ENCODE data around the gene IZUMO1R. TPM values are rescaled to one million over a fixed set of nuclear protein-coding genes. Genes with fewer than 3 reads are reported as not detected.

The IZUMO1R gene
- total RNA-seq, 4 donors from 2014 or later = not detected

- Histone ChIP-seq H3K9me3 (no peaks in the 10 kb centered on the region), H3K36me3 (no peaks in the 10 kb centered on the region), H3K27ac (no peak overlapping the region), H3K4me1 (no peaks in the 10 kb centered on the region), H3K27me3 (no peaks in the 10 kb centered on the region), H3K4me3 (no peak overlapping the region)
- TF ChIP-seq, protein P1, sequence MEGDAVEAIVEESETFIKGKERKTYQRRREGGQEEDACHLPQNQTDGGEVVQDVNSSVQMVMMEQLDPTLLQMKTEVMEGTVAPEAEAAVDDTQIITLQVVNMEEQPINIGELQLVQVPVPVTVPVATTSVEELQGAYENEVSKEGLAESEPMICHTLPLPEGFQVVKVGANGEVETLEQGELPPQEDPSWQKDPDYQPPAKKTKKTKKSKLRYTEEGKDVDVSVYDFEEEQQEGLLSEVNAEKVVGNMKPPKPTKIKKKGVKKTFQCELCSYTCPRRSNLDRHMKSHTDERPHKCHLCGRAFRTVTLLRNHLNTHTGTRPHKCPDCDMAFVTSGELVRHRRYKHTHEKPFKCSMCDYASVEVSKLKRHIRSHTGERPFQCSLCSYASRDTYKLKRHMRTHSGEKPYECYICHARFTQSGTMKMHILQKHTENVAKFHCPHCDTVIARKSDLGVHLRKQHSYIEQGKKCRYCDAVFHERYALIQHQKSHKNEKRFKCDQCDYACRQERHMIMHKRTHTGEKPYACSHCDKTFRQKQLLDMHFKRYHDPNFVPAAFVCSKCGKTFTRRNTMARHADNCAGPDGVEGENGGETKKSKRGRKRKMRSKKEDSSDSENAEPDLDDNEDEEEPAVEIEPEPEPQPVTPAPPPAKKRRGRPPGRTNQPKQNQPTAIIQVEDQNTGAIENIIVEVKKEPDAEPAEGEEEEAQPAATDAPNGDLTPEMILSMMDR (IDR thresholded peaks at IDR 0.05) = no peak
- no peak for TF ChIP-seq POLR2A (IDR thresholded peaks at IDR 0.05)
- no peak for DNase-seq
Measured at GRCh38 chr11:94328587-94329080, 24.3 kb downstream of the IZUMO1R start.

GRCh38 chr11:94329501-94329900 is 25.1 kb downstream of the IZUMO1R start:
- Histone ChIP-seq H3K4me3 (no peak overlapping the region), H3K27ac (no peak overlapping the region), H3K36me3 (no peaks in the 10 kb centered on the region), H3K9me3 (no peaks in the 10 kb centered on the region), H3K27me3 (no peaks in the 10 kb centered on the region), H3K4me1 (no peaks in the 10 kb centered on the region)
- TF ChIP-seq, protein P1 (IDR thresholded peaks at IDR 0.05) = no peak
- TF ChIP-seq POLR2A (IDR thresholded peaks at IDR 0.05) = no peak
- no peak for DNase-seq

DNA sequence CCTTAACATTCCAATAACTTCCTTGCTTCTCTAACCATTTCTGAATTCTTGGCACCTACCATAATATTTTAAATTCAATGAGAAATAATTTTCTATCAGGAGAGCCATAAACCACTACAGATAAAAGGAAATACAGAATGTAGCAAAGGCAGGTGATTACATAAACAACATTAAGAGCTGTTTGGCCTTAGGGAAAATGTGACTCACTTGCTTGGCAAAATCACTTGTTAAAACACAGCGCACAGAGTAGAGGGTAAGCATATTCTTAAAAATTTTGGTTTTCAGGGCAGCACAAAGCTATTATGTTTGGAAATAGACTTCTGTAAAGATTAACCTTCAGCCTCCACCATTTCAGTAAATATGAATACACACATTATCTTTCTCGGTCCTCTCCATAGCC is 26.4 kb downstream of the IZUMO1R start:
- Histone ChIP-seq H3K9me3 (no peaks in the 10 kb centered on the region), H3K36me3 (no peaks in the 10 kb centered on the region), H3K4me1 (no peaks in the 10 kb centered on the region), H3K27me3 (no peaks in the 10 kb centered on the region), H3K4me3 (no peak overlapping the region), H3K27ac (no peak overlapping the region)
- TF ChIP-seq, protein P1 (IDR thresholded peaks at IDR 0.05) = no peak
- no peak for DNase-seq

DNA sequence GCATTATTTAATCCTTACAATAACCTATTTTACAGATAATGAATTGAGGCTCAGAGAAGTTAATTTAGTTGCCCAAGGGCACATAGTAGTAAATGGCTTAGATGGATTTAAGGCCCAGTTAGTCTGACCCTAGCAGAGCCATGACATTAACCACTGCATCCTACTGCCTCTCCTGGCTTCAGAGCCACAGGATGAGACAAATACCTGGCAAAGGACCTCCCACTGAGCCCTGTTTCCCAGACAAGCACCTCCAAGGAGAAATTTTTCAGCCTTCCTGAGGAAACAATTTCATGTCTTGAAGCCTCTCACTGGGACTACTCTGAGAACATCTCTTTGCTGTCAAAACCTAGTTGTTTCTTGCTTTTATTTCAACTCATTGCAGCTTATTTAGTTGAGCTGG is 28.4 kb downstream of the IZUMO1R start:
- H3K9me3 ChIP-seq = no peaks in the 10 kb centered on the region
- no peak overlapping the region for H3K4me3 ChIP-seq
- H3K4me1 ChIP-seq = no peaks in the 10 kb centered on the region
- H3K27ac ChIP-seq = no peak overlapping the region
- H3K27me3 ChIP-seq = no peaks in the 10 kb centered on the region
- no peak for TF ChIP-seq POLR2A (IDR thresholded peaks at IDR 0.05)
- TF ChIP-seq, protein P1 (IDR thresholded peaks at IDR 0.05) = no peak
- H3K36me3 ChIP-seq = no peaks in the 10 kb centered on the region
- DNase-seq = no peak

GRCh38 chr11:94336033-94336432 is 31.7 kb downstream of the IZUMO1R start:
- Histone ChIP-seq H3K9me3 (no peaks in the 10 kb centered on the region), H3K27ac (no peak overlapping the region), H3K36me3 (no peaks in the 10 kb centered on the region), H3K4me1 (no peaks in the 10 kb centered on the region), H3K27me3 (no peaks in the 10 kb centered on the region), H3K4me3 (no peak overlapping the region)
- no peak for TF ChIP-seq POLR2A (IDR thresholded peaks at IDR 0.05)
- TF ChIP-seq, protein P1 (IDR thresholded peaks at IDR 0.05) = no peak
- DNase-seq = no peak

DNA sequence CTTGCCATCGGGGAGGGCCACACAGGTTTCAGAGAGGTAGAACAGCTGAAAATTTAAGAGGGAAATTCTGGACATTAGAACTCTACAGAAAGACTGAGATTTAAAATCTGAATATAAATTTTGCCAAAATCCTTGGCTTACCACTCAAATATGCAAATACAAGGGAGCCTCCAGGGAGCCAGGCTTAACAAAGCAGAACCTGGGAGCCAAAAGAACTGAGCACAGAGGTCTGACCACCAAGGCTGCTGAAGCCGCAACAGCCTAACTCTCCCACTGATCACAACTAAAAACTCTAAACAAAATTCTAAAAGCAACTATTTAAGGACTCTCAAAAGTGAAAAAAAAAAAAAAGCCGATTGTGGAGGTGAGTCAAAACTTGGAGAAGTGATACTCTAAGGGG is 34.3 kb downstream of the IZUMO1R start:
- TF ChIP-seq, protein P1 (IDR thresholded peaks at IDR 0.05) = no peak
- TF ChIP-seq POLR2A (IDR thresholded peaks at IDR 0.05) = no peak
- no peaks in the 10 kb centered on the region for H3K4me1 ChIP-seq
- no peaks in the 10 kb centered on the region for H3K9me3 ChIP-seq
- DNase-seq = no peak
- H3K27ac ChIP-seq = no peak overlapping the region
- no peaks in the 10 kb centered on the region for H3K36me3 ChIP-seq
- H3K27me3 ChIP-seq = no peaks in the 10 kb centered on the region
- no peak overlapping the region for H3K4me3 ChIP-seq
